Measurements from ENCODE around the gene PTER. TPM values are rescaled to one million over a fixed set of nuclear protein-coding genes. Genes with fewer than 3 reads are reported as not detected.

The PTER gene
- total and polyA plus RNA-seq, 10 of the 15 experiments (the other 5 are each of a cell fraction or from before 2014, with no cell fraction given) = 16.0 to 31.2 (median 23.1) TPM

GRCh38 chr10:16449454-16449853, 12.6 kb downstream of the PTER start:
- no peaks in the 10 kb centered on the region for H3K27me3 ChIP-seq (replicated peaks in 1 of 2; ENCODE audit: control insufficient read depth in 2 of 2, insufficient read depth in 2 of 2, low read length in 1 of 2)
- POLR2A ChIA-PET = interaction anchor here (1.0 kb wide), 1 partner anchor 9 kb away, joined by 7 read pairs; no protein-coding TSS in a partner anchor
- no peaks in the 10 kb centered on the region for H3K4me1 ChIP-seq (ENCODE audit: control insufficient read depth, insufficient read depth, low read length)
- no peak for TF ChIP-seq SMC3 (IDR thresholded peaks at IDR 0.05; ENCODE audit: borderline replicate concordance, low read length)
- TF ChIP-seq REST (IDR thresholded peaks at IDR 0.05; ENCODE audit: low read depth, low read length) = no peak
- TF ChIP-seq MYB (IDR thresholded peaks at IDR 0.05; ENCODE audit: borderline replicate concordance, low read depth, low read length) = no peak
- no peak for TF ChIP-seq SMARCA5 (IDR thresholded peaks at IDR 0.05)
- no peak for TF ChIP-seq SUPT20H (IDR thresholded peaks at IDR 0.05; ENCODE audit: borderline replicate concordance, control insufficient read depth, low read depth, low read length)
- TF ChIP-seq SPI1 (IDR thresholded peaks at IDR 0.05; ENCODE audit: borderline replicate concordance, insufficient read depth, low read depth, low read length) = no peak
- no peak for TF ChIP-seq RELA (IDR thresholded peaks at IDR 0.05; ENCODE audit: borderline replicate concordance, partially characterized antibody)
- TF ChIP-seq CHD2 (IDR thresholded peaks at IDR 0.05; ENCODE audit: borderline replicate concordance, low read depth, low read length) = no peak
- no peak for TF ChIP-seq NFXL1 (IDR thresholded peaks at IDR 0.05; ENCODE audit: borderline replicate concordance)
- TF ChIP-seq ZSCAN29 (IDR thresholded peaks at IDR 0.05) = no peak
- no peak for TF ChIP-seq HDAC6 (IDR thresholded peaks at IDR 0.05; ENCODE audit: unreplicated experiment)
- no peak for TF ChIP-seq ATF7 (IDR thresholded peaks at IDR 0.05; ENCODE audit: low read depth)
- TF ChIP-seq RAD51 (IDR thresholded peaks at IDR 0.05) = no peak
- no peak for TF ChIP-seq FOXM1 (IDR thresholded peaks at IDR 0.05; ENCODE audit: low read depth, low read length)
- no peak for TF ChIP-seq PKNOX1 (IDR thresholded peaks at IDR 0.05)
- no peak for TF ChIP-seq BCL11A (IDR thresholded peaks at IDR 0.05; ENCODE audit: low read depth, low read length)
- H3K27ac ChIP-seq (ENCODE audit: control insufficient read depth, insufficient read depth) = no peak overlapping the region
- no peak overlapping the region for H2AFZ ChIP-seq (ENCODE audit: control insufficient read depth, low read depth, low read length)
- DNase-seq (ENCODE audit: low read depth, low spot score) (no peak), ATAC-seq (no peak), FAIRE-seq (no peak)
- RAD21 ChIA-PET (ENCODE audit: unreplicated experiment) = no interaction called here
- H3K79me2 ChIP-seq (ENCODE audit: control insufficient read depth, insufficient read depth, low read length) = peaks cover 1% of the 10 kb centered on the region
- no TSS peak for BruUV-seq (replicated peaks)
- CTCF ChIA-PET = interaction anchor here (0.6 kb wide), 1 partner anchor 47 kb away, joined by 3 read pairs; no protein-coding TSS in a partner anchor
- WGBS (ENCODE audit: insufficient coverage, insufficient replicate concordance, low lambda C conversion rate, missing lambda C conversion rate) = 100% methylated on average over 2 of the region's 5 CpGs
- H3K9ac ChIP-seq (ENCODE audit: control insufficient read depth, insufficient read depth, low read length) = no peak overlapping the region
- no peaks in the 10 kb centered on the region for H3K9me3 ChIP-seq (replicated peaks; ENCODE audit: control insufficient read depth, insufficient read depth, low read length)
- no peaks in the 10 kb centered on the region; a peak in 3 of 4 replicates for H3K36me3 ChIP-seq (ENCODE audit: control insufficient read depth in 2 of 2, insufficient read depth in 2 of 2, low read length in 1 of 2)
- H4K20me1 ChIP-seq (ENCODE audit: control insufficient read depth, insufficient read depth) = no peaks in the 10 kb centered on the region
- in situ Hi-C loops (cut with MboI) = loop anchor here (25.0 kb wide), 1 partner anchor 1287 kb away; the partner anchor contains the start of gene NMT2
- intact Hi-C loops (cut with micrococcal nuclease; ENCODE audit: unreplicated experiment) = no loop called here
- SMC1A ChIA-PET (ENCODE audit: uncharacterized antibody, unreplicated experiment) = no interaction called here
- H3K4me2 ChIP-seq (ENCODE audit: control insufficient read depth, insufficient read depth) = no peak overlapping the region
- H3K4me3 ChIP-seq = no peak overlapping the region
